AG20443 (cell line): ENCODE results near the gene TOR4A.

Source experiments
- DNase-seq: peaks from one replicate; pipeline ENCODE4 v3.0.0; 2012; ENCODE audit warnings: low spot score, mixed read lengths

The TOR4A gene

DNA sequence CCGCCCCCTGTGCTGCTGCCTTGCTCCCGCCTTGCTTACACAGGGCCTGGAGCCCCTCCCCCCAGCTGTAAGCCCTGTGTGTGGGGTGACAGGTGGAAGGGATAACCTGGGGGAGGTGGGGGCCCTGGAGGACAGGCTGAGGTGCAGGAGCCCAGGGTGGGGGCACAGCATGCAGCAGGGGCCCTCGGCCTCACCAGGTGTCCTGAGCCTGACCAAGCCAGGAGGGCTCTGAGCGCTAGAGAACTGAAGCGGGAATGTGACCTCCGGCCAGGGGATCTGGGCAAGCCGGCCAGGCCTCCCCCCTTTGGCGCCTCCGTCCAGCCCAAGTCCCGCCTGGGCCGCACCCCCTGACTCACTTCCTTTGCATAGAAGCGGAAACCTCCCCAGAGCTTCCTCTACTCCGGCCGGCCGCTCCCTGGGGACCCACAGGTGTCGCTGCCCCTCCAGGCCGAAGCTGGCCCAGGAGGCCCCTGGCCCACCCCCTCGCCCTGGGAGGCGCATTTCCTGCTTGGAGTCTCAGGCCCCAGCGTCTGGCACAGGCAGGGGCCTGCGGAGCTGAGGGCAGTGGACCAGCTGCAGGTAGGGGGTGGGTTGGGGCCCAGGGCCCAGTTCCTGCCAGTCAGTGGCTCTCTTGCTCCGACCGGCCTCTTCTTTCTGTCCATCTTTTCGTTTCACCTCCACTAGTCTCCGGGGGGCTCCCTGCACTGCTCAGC, at the start of gene TOR4A:
Gene TOR4A (plus strand): TSS at position 398 of the 713 bp plus-strand sequence. CDS start 964 bp downstream, outside the sequence.
- peak; percentile 85 for DNase-seq

DNA sequence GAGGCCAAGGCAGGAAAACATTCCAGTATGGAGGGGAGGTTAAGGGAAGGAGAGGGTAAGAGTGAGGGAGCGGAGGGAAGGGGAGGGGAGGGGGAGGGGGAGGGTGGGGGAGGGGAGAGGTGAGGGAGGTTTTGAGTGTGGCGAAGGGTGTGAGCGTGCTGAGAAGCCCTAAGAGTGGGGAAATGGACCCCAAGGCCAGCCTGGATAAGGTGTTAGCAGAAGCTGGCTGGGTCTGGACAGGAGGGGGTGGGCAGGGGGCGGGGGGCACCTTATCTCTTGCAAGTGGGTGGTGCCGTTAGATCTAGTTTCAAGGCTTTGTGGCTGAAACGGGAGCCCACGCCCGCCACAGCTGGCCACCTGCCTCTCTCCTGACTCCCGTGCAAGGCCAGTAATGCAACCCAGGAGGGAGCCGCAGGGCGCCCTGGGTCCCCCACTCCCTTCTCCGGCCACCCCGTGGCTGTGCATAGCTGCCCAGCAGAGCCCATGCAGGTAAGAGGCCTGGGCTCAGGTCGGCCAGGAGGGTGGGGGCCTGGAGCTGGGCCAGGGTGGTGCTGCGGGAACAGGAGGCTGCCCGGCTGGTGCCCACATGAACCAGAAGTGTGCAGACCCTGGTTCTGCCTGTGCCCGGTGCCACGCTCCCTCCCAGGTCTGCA, 49.5 kb upstream of the TOR4A start:
- no peak for DNase-seq

DNA sequence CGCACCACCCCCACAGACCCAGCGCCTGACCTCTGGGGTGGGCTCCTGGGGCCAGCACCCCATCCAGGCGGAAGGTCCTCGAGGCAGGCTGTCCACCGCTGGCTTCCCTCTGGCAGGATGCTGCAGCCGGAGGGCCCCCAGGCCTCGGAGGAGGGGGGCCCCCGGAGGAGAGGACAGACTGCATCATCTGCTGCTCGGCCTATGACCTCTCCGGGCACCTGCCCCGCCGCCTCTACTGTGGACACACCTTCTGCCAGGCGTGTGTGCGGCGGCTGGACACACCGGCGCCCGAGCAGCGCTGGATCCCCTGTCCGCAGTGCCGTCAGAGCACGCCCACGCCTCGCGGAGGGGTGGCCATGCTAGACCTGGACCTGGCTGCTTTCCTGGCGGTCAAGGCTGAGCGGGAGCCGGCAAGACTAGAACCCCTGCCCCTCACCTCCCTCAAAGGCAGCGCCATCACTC, 49.0 kb upstream of the TOR4A start:
- no peak for DNase-seq

- no peak for DNase-seq
These were observed 48.3 kb upstream of the TOR4A start for GRCh38 chr9:137228968-137229896.

DNA sequence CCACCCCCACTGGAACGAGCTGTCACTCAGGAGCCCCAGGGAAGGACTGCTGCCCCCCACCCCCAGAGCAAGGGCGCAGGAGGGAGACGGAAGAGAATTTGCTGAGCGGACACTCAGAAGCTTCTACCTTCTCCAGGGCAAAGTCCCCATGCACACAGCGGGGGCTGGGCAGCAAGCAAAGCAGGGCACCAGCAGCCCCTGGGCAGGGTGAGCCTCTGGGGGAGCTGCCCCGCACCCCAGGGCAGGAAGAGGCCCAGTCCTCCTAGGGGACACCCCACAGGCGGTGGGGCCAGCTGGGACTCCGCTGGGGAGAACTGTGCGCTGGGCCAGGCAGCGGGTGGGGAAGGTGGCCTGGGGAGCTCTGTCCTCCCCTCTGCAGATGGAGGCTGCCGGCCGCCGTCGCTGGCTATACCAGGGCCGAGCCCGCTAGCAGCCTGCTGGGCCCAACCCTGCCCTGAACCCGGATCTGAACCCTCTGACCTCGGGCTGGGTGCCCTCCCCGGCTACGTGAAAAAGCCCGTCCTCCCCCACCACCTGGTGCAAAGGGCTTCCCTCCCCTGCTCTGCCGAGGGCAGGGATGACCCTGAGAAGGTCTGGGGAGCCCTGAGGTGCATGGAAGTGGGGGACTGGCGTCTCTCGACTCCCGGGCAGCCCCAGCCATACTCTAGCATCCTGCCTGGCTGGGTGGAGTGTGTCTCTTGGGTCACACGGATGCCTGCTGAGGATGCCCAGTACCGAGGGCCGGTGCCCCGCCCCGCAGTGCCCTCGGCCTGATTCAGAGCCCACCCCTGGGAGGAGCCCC, 47.4 kb upstream of the TOR4A start:
- DNase-seq, result no peak

- no peak for DNase-seq
These were observed 46.7 kb upstream of the TOR4A start, which contains the start of gene SLC34A3 for GRCh38 chr9:137230705-137231371. Gene SLC34A3, plus strand, starts transcription at chr9:137230901. Its CDS starts 802 bp downstream, at chr9:137231703.

DNA sequence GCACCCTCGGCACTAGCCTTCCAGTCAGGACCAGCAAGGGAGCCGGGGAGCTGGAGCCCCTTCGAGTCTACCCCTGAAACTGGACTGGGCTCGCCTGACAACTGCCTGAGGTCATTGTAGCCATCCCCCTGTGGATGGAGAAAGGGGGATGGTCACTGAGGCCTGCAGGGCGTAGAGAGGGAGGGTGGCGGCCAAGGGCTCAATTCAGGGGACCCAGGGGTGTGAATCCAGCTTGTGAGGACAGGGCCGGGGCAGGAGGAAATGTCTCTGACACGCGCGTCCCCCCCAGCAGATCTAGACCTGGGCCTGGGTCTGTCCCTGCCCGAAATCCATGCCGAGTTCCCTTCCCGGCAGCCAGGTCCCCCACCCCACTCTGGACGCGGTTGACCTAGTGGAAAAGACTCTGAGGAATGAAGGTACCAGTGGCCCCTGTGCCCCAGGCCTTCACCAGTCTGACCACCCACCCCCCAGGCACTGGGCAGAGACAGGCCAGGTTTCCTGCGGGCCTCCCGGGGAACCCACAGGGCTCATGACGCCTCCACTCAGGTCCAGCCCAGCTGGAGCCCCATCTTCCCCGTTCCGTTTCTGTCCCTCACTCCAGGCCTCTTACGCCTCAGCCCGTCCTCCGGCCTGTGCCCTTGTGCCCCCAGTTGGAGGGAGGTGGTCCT, 46.0 kb upstream of the TOR4A start:
- DNase-seq, result no peak

DNA sequence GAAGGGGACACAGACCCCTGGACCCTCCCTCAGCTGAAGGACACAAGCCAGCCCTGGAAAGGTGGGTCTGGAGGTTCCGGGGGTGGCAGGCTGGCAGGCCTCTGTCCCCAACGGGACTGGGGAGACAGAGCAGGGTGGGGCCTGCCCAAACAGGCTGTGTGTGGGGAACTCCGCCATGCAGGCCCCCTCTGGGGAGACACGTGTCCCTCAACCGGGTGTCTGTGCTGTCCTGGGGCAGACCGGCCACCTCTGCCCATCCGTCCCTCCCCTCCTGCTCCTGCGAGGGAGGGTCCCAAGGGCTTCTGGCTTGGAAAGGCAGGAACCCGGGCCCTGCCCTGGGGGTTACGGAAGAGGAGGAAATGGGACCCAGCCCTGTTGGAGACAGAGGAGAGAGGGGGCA, 45.4 kb upstream of the TOR4A start:
- no peak for DNase-seq

DNA sequence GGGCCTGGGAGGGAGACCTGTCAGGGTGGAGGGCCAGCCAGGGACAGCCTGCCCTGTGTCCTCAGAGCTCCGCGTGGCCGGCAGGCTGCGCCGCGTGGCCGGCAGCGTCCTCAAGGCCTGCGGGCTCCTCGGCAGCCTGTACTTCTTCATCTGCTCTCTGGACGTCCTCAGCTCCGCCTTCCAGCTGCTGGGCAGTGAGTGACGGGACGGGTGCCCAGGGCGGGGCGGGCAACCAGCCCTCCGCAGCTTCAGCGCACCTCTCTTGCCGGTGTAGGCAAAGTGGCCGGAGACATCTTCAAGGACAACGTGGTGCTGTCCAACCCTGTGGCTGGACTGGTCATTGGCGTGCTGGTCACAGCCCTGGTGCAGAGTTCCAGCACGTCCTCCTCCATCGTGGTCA, 45.0 kb upstream of the TOR4A start:
- DNase-seq, result no peak

DNA sequence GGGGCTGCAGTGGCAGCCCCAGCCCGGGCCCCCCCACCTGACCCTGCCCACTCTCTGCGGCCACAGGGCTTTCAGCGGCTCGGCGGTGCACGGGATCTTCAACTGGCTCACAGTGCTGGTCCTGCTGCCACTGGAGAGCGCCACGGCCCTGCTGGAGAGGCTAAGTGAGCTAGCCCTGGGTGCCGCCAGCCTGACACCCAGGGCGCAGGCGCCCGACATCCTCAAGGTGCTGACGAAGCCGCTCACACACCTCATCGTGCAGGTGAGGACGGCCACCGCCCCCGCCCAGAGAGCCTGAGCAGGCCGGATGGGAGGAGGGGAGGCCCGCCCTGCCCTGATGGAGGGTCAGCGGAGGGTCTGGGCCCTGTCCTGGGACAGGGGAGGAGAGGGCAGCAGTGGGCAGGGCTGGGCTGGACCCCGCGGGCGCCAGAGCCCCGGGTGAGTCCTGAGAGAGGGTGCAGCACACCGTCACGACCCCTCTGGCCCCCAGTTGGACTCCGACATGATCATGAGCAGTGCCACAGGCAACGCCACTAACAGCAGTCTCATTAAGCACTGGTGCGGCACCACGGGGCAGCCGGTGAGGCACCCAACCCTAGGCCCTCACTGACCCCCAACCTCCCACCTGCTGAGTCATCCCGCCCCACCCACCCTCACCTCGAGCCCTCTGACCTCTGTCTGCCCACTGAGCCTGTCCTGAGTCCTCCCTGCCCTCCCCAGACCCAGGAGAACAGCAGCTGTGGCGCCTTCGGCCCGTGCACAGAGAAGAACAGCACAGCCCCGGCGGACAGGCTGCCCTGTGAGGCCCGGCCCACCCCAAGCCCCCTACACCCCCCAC, 44.2 kb upstream of the TOR4A start:
- no peak for DNase-seq

DNA sequence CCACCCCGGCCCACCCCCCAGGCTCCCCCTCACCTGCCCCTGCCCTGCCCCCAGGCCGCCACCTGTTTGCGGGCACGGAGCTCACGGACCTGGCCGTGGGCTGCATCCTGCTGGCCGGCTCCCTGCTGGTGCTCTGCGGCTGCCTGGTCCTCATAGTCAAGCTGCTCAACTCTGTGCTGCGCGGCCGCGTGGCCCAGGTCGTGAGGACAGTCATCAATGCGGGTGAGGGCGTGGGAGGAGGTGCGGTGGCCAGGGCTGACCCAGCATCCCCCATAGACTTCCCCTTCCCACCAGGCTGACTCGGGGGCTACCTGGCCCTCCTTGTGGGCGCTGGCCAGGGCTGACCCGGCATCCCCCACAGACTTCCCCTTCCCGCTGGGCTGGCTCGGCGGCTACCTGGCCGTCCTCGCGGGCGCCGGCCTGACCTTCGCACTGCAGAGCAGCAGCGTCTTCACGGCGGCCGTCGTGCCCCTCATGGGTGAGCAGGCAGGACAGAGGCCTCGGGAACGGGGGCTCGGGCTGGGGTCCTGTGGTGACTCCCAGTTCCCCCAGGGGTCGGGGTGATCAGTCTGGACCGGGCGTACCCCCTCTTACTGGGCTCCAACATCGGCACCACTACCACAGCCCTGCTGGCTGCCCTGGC, 43.4 kb upstream of the TOR4A start:
- no peak for DNase-seq

DNA sequence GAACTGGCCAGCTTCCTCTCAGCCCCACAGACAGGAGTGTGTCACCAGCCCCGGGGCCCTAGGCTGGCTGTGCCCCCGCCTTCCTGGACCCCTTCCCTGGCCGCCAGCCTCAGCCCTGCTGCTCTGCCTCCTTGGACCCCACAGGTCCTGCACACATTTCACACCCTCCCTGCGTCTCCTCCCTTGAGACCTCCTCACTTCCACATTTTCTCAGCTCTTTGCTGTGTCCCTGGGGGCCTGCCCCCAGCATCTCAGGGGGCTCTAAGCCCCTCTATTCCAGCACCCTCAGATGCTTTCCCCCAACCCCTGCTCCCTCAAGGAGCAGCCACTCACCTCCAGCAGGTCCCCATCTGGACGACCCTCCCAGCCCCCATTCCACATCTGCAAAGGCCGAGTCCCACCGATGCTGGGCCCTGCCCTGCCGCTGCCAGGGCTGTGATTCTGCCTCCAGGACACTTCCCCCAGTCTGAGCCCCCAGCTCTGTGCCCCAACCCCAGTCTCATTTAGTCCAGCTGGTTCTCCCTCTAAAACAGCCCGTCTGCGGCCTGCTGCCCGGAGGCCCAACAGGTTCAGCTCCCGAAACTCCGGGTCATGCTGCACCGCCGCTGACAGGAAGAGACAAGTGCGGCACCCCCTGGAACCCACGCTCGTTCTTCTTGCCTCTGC, 42.6 kb upstream of the TOR4A start:
- DNase-seq, result no peak

DNA sequence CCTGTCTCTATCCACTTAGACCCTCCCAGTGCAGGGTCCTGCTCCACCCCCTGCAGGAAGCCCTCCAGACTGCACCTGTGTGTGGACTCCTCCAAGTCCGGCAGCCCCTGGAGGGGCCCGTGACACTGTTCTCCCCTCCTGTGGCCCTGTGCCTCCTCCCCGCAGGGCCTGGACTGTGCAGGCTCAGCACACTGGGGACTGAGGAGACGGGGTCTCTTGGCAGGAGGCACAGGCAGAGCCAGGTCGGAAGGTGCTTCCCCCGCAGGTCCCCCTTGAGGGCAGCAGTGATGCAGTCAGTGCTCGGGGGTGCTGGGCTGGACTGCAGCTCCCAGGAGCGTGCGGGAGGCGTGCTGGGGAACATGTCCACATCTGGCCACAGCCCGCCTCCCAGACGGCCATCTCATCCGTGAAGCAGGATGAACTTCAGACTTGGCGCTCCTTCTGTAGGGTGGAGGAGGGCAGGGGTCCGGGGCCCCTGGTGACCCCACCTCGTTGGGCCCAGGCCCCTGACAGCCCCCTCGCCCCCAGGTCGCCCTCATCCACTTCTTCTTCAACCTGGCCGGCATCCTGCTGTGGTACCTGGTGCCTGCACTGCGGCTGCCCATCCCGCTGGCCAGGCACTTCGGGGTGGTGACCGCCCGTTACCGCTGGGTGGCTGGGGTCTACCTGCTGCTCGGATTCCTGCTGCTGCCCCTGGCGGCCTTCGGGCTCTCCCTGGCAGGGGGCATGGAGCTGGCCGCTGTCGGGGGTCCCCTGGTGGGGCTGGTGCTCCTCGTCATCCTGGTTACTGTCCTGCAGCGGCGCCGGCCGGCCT, 41.9 kb upstream of the TOR4A start:
- no peak for DNase-seq

GRCh38 chr9:137236238-137236935, 41.1 kb upstream of the TOR4A start:
- peak; percentile 93 for DNase-seq

- no peak for DNase-seq
These were observed 40.5 kb upstream of the TOR4A start for GRCh38 chr9:137236936-137237421.
